ENCODE data around the gene POLR2F. TPM values are rescaled to one million over a fixed set of nuclear protein-coding genes. Genes with fewer than 3 reads are reported as not detected.
A peak's percentile ranks its signal among the peaks of the same experiment; 100 is the strongest.

The POLR2F gene
- polyA plus RNA-seq, 2 donors: 84.8 to 114 TPM

- Histone ChIP-seq H3K4me1 (ENCODE audit: control insufficient read depth in 2 of 2, insufficient read depth in 2 of 2, low read length in 1 of 2) (peaks cover 0 to 32% of the 10 kb centered on the region in 2 donors), H3K27me3 (ENCODE audit: control insufficient read depth in 1 of 2, insufficient read depth in 2 of 2, low read length in 2 of 2) (no peaks in the 10 kb centered on the region), H3K27ac (ENCODE audit: low read depth in 2 of 2, low read length in 1 of 2) (no peak overlapping the region), H3K36me3 (ENCODE audit: control insufficient read depth in 2 of 2, insufficient read depth in 2 of 2, low read length in 1 of 2) (no peaks in the 10 kb centered on the region), H3K4me3 (ENCODE audit: low read depth in 1 of 2, low read length in 2 of 2) (no peak overlapping the region), H3K9me3 (ENCODE audit: control insufficient read depth in 2 of 2, insufficient read depth in 1 of 2, low read depth in 1 of 2, low read length in 1 of 2) (no peaks in the 10 kb centered on the region)
- WGBS, 2 donors: 85 to 90% methylated on average over 4 of the region's 4 CpGs
Measured at GRCh38 chr22:37995460-37995859, 42.0 kb downstream of the POLR2F start.

GRCh38 chr22:37996079-37996478 is 42.6 kb downstream of the POLR2F start:
- H3K4me1 ChIP-seq (ENCODE audit: control insufficient read depth in 2 of 2, insufficient read depth in 2 of 2, low read length in 1 of 2): peaks cover 0 to 35% of the 10 kb centered on the region in 2 donors
- H3K36me3 ChIP-seq (ENCODE audit: control insufficient read depth in 2 of 2, insufficient read depth in 2 of 2, low read length in 1 of 2): no peaks in the 10 kb centered on the region
- H3K27ac ChIP-seq (ENCODE audit: low read depth in 2 of 2, low read length in 1 of 2): peak overlapping the region in 1 of 2 donors; percentile 29
- WGBS, 2 donors: 30 to 56% methylated on average over 3 to 4 of the region's 4 CpGs
- no peaks in the 10 kb centered on the region for H3K9me3 ChIP-seq (ENCODE audit: control insufficient read depth in 2 of 2, insufficient read depth in 1 of 2, low read depth in 1 of 2, low read length in 1 of 2)
- H3K27me3 ChIP-seq (ENCODE audit: control insufficient read depth in 1 of 2, insufficient read depth in 2 of 2, low read length in 2 of 2): no peaks in the 10 kb centered on the region
- no peak overlapping the region for H3K4me3 ChIP-seq (ENCODE audit: low read depth in 1 of 2, low read length in 2 of 2)

GRCh38 chr22:37996515-37997246 is 43.2 kb downstream of the POLR2F start:
- H3K4me1 ChIP-seq (ENCODE audit: control insufficient read depth in 2 of 2, insufficient read depth in 2 of 2, low read length in 1 of 2): peaks cover 0 to 35% of the 10 kb centered on the region in 2 donors
- H3K27me3 ChIP-seq (ENCODE audit: control insufficient read depth in 1 of 2, insufficient read depth in 2 of 2, low read length in 2 of 2): no peaks in the 10 kb centered on the region
- WGBS, 2 donors: 74 to 78% methylated on average over 8 of the region's 8 CpGs
- peak overlapping the region in 1 of 2 donors; percentile 29 for H3K27ac ChIP-seq (ENCODE audit: low read depth in 2 of 2, low read length in 1 of 2)
- H3K36me3 ChIP-seq (ENCODE audit: control insufficient read depth in 2 of 2, insufficient read depth in 2 of 2, low read length in 1 of 2): no peaks in the 10 kb centered on the region
- H3K4me3 ChIP-seq (ENCODE audit: low read depth in 1 of 2, low read length in 2 of 2): no peak overlapping the region
- no peaks in the 10 kb centered on the region for H3K9me3 ChIP-seq (ENCODE audit: control insufficient read depth in 2 of 2, insufficient read depth in 1 of 2, low read depth in 1 of 2, low read length in 1 of 2)

GRCh38 chr22:37998543-37998942 is 45.0 kb downstream of the POLR2F start:
- H3K4me3 ChIP-seq (ENCODE audit: low read depth in 1 of 2, low read length in 2 of 2): no peak overlapping the region
- H3K36me3 ChIP-seq (ENCODE audit: control insufficient read depth in 2 of 2, insufficient read depth in 2 of 2, low read length in 1 of 2): no peaks in the 10 kb centered on the region
- peak overlapping the region in 1 of 2 donors; percentile 20 for H3K27ac ChIP-seq (ENCODE audit: low read depth in 2 of 2, low read length in 1 of 2)
- 65 to 69% methylated on average over 7 of the region's 7 CpGs for WGBS, 2 donors
- no peaks in the 10 kb centered on the region for H3K9me3 ChIP-seq (ENCODE audit: control insufficient read depth in 2 of 2, insufficient read depth in 1 of 2, low read depth in 1 of 2, low read length in 1 of 2)
- H3K4me1 ChIP-seq (ENCODE audit: control insufficient read depth in 2 of 2, insufficient read depth in 2 of 2, low read length in 1 of 2): peaks cover 0 to 35% of the 10 kb centered on the region in 2 donors
- no peaks in the 10 kb centered on the region for H3K27me3 ChIP-seq (ENCODE audit: control insufficient read depth in 1 of 2, insufficient read depth in 2 of 2, low read length in 2 of 2)

- Histone ChIP-seq H3K9me3 (ENCODE audit: control insufficient read depth in 2 of 2, insufficient read depth in 1 of 2, low read depth in 1 of 2, low read length in 1 of 2) (no peaks in the 10 kb centered on the region), H3K27me3 (ENCODE audit: control insufficient read depth in 1 of 2, insufficient read depth in 2 of 2, low read length in 2 of 2) (no peaks in the 10 kb centered on the region), H3K36me3 (ENCODE audit: control insufficient read depth in 2 of 2, insufficient read depth in 2 of 2, low read length in 1 of 2) (no peaks in the 10 kb centered on the region), H3K27ac (ENCODE audit: low read depth in 2 of 2, low read length in 1 of 2) (peak overlapping the region in 1 of 2 donors; percentile 63), H3K4me3 (ENCODE audit: low read depth in 1 of 2, low read length in 2 of 2) (no peak overlapping the region), H3K4me1 (ENCODE audit: control insufficient read depth in 2 of 2, insufficient read depth in 2 of 2, low read length in 1 of 2) (peaks cover 0 to 35% of the 10 kb centered on the region in 2 donors)
- 48 to 56% methylated on average over 10 of the region's 10 CpGs for WGBS, 2 donors
Measured at GRCh38 chr22:37999236-37999635, 45.7 kb downstream of the POLR2F start.

- H3K4me1 ChIP-seq (ENCODE audit: control insufficient read depth in 2 of 2, insufficient read depth in 2 of 2, low read length in 1 of 2): peaks cover 0 to 35% of the 10 kb centered on the region in 2 donors
- no peak overlapping the region for H3K4me3 ChIP-seq (ENCODE audit: low read depth in 1 of 2, low read length in 2 of 2)
- WGBS, 2 donors: 35 to 51% methylated on average over 16 of the region's 16 CpGs
- H3K9me3 ChIP-seq (ENCODE audit: control insufficient read depth in 2 of 2, insufficient read depth in 1 of 2, low read depth in 1 of 2, low read length in 1 of 2): no peaks in the 10 kb centered on the region
- H3K27me3 ChIP-seq (ENCODE audit: control insufficient read depth in 1 of 2, insufficient read depth in 2 of 2, low read length in 2 of 2): no peaks in the 10 kb centered on the region
- no peaks in the 10 kb centered on the region for H3K36me3 ChIP-seq (ENCODE audit: control insufficient read depth in 2 of 2, insufficient read depth in 2 of 2, low read length in 1 of 2)
- H3K27ac ChIP-seq (ENCODE audit: low read depth in 2 of 2, low read length in 1 of 2): peak overlapping the region in 1 of 2 donors; percentile 63
Measured at GRCh38 chr22:37999640-38000272, 46.3 kb downstream of the POLR2F start.

GRCh38 chr22:38005943-38006342 is 52.4 kb downstream of the POLR2F start:
- Histone ChIP-seq H3K4me1 (ENCODE audit: control insufficient read depth in 2 of 2, insufficient read depth in 2 of 2, low read length in 1 of 2) (no peaks in the 10 kb centered on the region), H3K9me3 (ENCODE audit: control insufficient read depth in 2 of 2, insufficient read depth in 1 of 2, low read depth in 1 of 2, low read length in 1 of 2) (no peaks in the 10 kb centered on the region), H3K4me3 (ENCODE audit: low read depth in 1 of 2, low read length in 2 of 2) (no peak overlapping the region), H3K36me3 (ENCODE audit: control insufficient read depth in 2 of 2, insufficient read depth in 2 of 2, low read length in 1 of 2) (no peaks in the 10 kb centered on the region), H3K27me3 (ENCODE audit: control insufficient read depth in 1 of 2, insufficient read depth in 2 of 2, low read length in 2 of 2) (no peaks in the 10 kb centered on the region), H3K27ac (ENCODE audit: low read depth in 2 of 2, low read length in 1 of 2) (no peak overlapping the region)
- 92% methylated on average over 6 of the region's 6 CpGs for WGBS, 2 donors

GRCh38 chr22:38006906-38007305 is 53.4 kb downstream of the POLR2F start:
- H3K9me3 ChIP-seq (ENCODE audit: control insufficient read depth in 2 of 2, insufficient read depth in 1 of 2, low read depth in 1 of 2, low read length in 1 of 2): no peaks in the 10 kb centered on the region
- no peaks in the 10 kb centered on the region for H3K27me3 ChIP-seq (ENCODE audit: control insufficient read depth in 1 of 2, insufficient read depth in 2 of 2, low read length in 2 of 2)
- no peaks in the 10 kb centered on the region for H3K36me3 ChIP-seq (ENCODE audit: control insufficient read depth in 2 of 2, insufficient read depth in 2 of 2, low read length in 1 of 2)
- no peaks in the 10 kb centered on the region for H3K4me1 ChIP-seq (ENCODE audit: control insufficient read depth in 2 of 2, insufficient read depth in 2 of 2, low read length in 1 of 2)
- 90 to 96% methylated on average over 3 of the region's 3 CpGs for WGBS, 2 donors
- no peak overlapping the region for H3K27ac ChIP-seq (ENCODE audit: low read depth in 2 of 2, low read length in 1 of 2)
- no peak overlapping the region for H3K4me3 ChIP-seq (ENCODE audit: low read depth in 1 of 2, low read length in 2 of 2)

GRCh38 chr22:38007330-38007902 is 53.9 kb downstream of the POLR2F start:
- 88 to 89% methylated on average over 13 of the region's 13 CpGs for WGBS, 2 donors
- H3K27ac ChIP-seq (ENCODE audit: low read depth in 2 of 2, low read length in 1 of 2): no peak overlapping the region
- no peaks in the 10 kb centered on the region for H3K27me3 ChIP-seq (ENCODE audit: control insufficient read depth in 1 of 2, insufficient read depth in 2 of 2, low read length in 2 of 2)
- no peaks in the 10 kb centered on the region for H3K36me3 ChIP-seq (ENCODE audit: control insufficient read depth in 2 of 2, insufficient read depth in 2 of 2, low read length in 1 of 2)
- no peak overlapping the region for H3K4me3 ChIP-seq (ENCODE audit: low read depth in 1 of 2, low read length in 2 of 2)
- H3K4me1 ChIP-seq (ENCODE audit: control insufficient read depth in 2 of 2, insufficient read depth in 2 of 2, low read length in 1 of 2): no peaks in the 10 kb centered on the region
- no peaks in the 10 kb centered on the region for H3K9me3 ChIP-seq (ENCODE audit: control insufficient read depth in 2 of 2, insufficient read depth in 1 of 2, low read depth in 1 of 2, low read length in 1 of 2)

All from esophagus (tissue), 2 donors.